Epithelial cell of prostate (primary cell): ENCODE measurements around the gene RASGEF1C.
"Not testable (repeated sequence)": the region's sequence is repeated elsewhere in the genome, so short reads cannot be mapped to it uniquely, and the experiment has no call there.

ENCODE experiments used
- DNase-seq: peaks from one replicate; pipeline ENCODE4 v3.0.0-alpha.2; 2011; ENCODE audit warnings: low read depth, low spot score
- H3K27ac ChIP-seq: fragments of 450-650 bp; 2 replicates; pipeline ENCODE4 v1.5.1; 2017; ENCODE audit warnings: mild to moderate bottlenecking

Gene RASGEF1C

GRCh38 chr5:180212363-180213255, 3.6 kb upstream of the RASGEF1C start:
- no peak for DNase-seq
- H3K27ac ChIP-seq, result no peak overlapping the region

- H3K27ac ChIP-seq, result no peak overlapping the region
- DNase-seq, result no peak
Measured at GRCh38 chr5:180211761-180212035, 2.7 kb upstream of the RASGEF1C start.

GRCh38 chr5:180210961-180211760, 2.1 kb upstream of the RASGEF1C start:
- DNase-seq, result no peak

GRCh38 chr5:180210077-180210476, 1.1 kb upstream of the RASGEF1C start:
- not testable (repeated sequence) for H3K27ac ChIP-seq, DNase-seq

More at GRCh38 chr5:180210961-180211760, 2.1 kb upstream of the RASGEF1C start:
- H3K27ac ChIP-seq, result no peak overlapping the region

- no peak overlapping the region for H3K27ac ChIP-seq
- DNase-seq, result no peak
Measured at GRCh38 chr5:180208435-180209081, 453 bp downstream of the RASGEF1C start.

- no peak overlapping the region for H3K27ac ChIP-seq
- DNase-seq, result no peak
Measured at GRCh38 chr5:180208038-180208434, 975 bp downstream of the RASGEF1C start.

- no peak overlapping the region for H3K27ac ChIP-seq
- no peak for DNase-seq
Measured at GRCh38 chr5:180207593-180207992, 1.4 kb downstream of the RASGEF1C start.

GRCh38 chr5:180206993-180207392, 2.0 kb downstream of the RASGEF1C start:
- no peak for DNase-seq
- no peak overlapping the region for H3K27ac ChIP-seq

- DNase-seq, result no peak
- H3K27ac ChIP-seq, result no peak overlapping the region
Measured at GRCh38 chr5:180205916-180206315, 3.1 kb downstream of the RASGEF1C start.

GRCh38 chr5:180204276-180204819, 4.7 kb downstream of the RASGEF1C start:
- H3K27ac ChIP-seq, result no peak overlapping the region
- no peak for DNase-seq

- DNase-seq, result no peak
- H3K27ac ChIP-seq, result no peak overlapping the region
Measured at GRCh38 chr5:180202939-180203573, 6.0 kb downstream of the RASGEF1C start.

GRCh38 chr5:180201051-180201987, 7.7 kb downstream of the RASGEF1C start:
- H3K27ac ChIP-seq, result no peak overlapping the region
- DNase-seq, result no peak

GRCh38 chr5:180199390-180199789, 9.6 kb downstream of the RASGEF1C start:
- DNase-seq, result no peak
- H3K27ac ChIP-seq, result no peak overlapping the region

GRCh38 chr5:180198208-180198607, 10.8 kb downstream of the RASGEF1C start:
- no peak for DNase-seq
- H3K27ac ChIP-seq, result no peak overlapping the region

- H3K27ac ChIP-seq, result no peak overlapping the region
- no peak for DNase-seq
Measured at GRCh38 chr5:180197016-180197702, 11.9 kb downstream of the RASGEF1C start.

GRCh38 chr5:180194410-180195345, 14.3 kb downstream of the RASGEF1C start:
- H3K27ac ChIP-seq, result no peak overlapping the region
- DNase-seq, result no peak

GRCh38 chr5:180193749-180194375, 15.1 kb downstream of the RASGEF1C start:
- no peak overlapping the region for H3K27ac ChIP-seq
- no peak for DNase-seq
